Endothelial cell of umbilical vein (primary cell): ENCODE measurements around the gene MTG1.

Experiments used
- CTCF ChIP-seq, 2 donors: IDR thresholded peaks; 1 replicate in 1 of 2; 2 replicates in 1 of 2; pipeline ENCODE4 v1.5.1; 2011; ENCODE audit warnings: low read length in 2 of 2, mild to moderate bottlenecking in 2 of 2, moderate library complexity in 2 of 2, control low read depth in 1 of 2, inconsistent platforms in 1 of 2, low read depth in 1 of 2; ENCODE audit not compliant: insufficient read depth in 1 of 2; ENCODE audit errors: extremely low read depth in 1 of 2
- EZH2 ChIP-seq: IDR thresholded peaks from 2 replicates; pipeline ENCODE4 v1.6.1; 2012; ENCODE audit warnings: borderline replicate concordance, low read depth, mild to moderate bottlenecking, moderate library complexity, low read length, inconsistent platforms; ENCODE audit not compliant: severe bottlenecking
- GATA2 ChIP-seq: IDR thresholded peaks from 2 replicates; pipeline ENCODE4 v1.7.0; 2011; ENCODE audit warnings: low read depth, mild to moderate bottlenecking, moderate library complexity, mixed read lengths, low read length; ENCODE audit not compliant: insufficient read length, insufficient read depth
- MYC ChIP-seq: IDR thresholded peaks from one replicate; pipeline ENCODE4 v1.6.1; 2011; ENCODE audit warnings: mild to moderate bottlenecking, low read depth, low read length
- POLR2A ChIP-seq: IDR thresholded peaks from 2 replicates; pipeline ENCODE4 v1.6.1; 2012; ENCODE audit warnings: low read depth, mild to moderate bottlenecking, control low read depth, low read length
- POLR2AphosphoS5 ChIP-seq: IDR thresholded peaks from 2 replicates; pipeline ENCODE4 v1.6.1; 2012; ENCODE audit warnings: low read depth, mild to moderate bottlenecking, control low read depth, low read length, moderate library complexity; ENCODE audit not compliant: insufficient read depth
- TF ChIP-seq, protein P1 (sequence below): IDR thresholded peaks from 2 replicates; pipeline ENCODE4 v1.6.1; 2011; ENCODE audit not compliant: insufficient read depth, insufficient read length

DNA sequence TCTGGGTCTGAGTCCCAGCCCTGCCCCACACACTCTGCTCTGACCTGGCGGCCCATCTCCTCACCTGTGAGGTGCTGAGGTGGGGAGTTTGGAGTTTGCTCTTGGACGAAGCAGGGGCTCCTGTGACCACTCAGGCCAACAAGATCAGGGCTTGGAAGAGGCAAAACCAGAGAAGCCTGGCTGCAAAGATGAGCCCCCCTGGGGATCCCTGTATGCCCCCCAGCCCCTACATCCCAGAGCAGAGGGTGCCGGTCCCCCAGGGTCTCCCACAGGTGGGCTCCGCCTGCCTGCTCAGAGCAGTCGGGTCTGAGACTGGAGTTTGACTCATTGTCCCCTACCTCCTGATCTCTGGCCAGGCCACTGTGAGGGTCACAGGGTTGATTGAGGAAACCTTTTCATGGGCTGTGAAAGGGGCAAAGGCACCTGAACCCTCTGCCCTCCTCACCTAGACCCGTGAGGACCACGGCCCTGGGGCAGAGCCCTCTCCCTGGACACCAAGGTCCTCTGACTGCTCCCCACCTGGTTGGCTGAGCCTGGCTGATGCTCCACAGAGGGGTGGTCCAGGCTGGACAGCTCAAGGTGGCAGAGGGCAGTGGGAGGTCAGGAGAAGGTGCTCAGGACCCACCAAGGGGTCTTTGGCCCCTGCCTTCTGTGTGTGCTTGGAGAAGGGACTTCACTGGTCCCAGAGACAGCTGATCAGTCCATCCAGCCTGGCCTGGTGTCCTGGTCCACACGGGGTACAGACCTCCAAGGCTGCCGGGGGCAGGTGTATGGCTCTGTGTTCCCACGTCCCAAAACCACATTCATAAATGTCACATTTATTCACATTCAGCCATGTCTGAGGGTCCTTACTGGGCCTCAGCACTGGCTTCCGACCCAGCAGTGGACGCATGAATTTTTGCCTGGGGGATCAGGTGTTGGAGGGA is 50.6 kb downstream of the MTG1 start:
- TF ChIP-seq CTCF (IDR thresholded peaks at IDR 0.05; ENCODE audit: extremely low read depth in 1 of 2, insufficient read depth in 1 of 2, low read depth in 1 of 2, low read length in 2 of 2) (no peak), GATA2 (no peak), POLR2A (no peak), POLR2AphosphoS5 (no peak), EZH2 (no peak), MYC (no peak)
- TF ChIP-seq, protein P1, sequence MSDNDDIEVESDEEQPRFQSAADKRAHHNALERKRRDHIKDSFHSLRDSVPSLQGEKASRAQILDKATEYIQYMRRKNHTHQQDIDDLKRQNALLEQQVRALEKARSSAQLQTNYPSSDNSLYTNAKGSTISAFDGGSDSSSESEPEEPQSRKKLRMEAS: no peak
